Stomach (tissue), 4 donors: ENCODE data around the gene SLC22A5.
A peak's percentile ranks its signal among the peaks of the same experiment; 100 is the strongest.

Experiments
- POLR2A ChIP-seq, 4 donors: fragments of 450-650 bp; IDR thresholded peaks; one replicate each; pipeline ENCODE4 v1.6.1; 2016; ENCODE audit warnings: antibody characterized with exemption in 4 of 4, control low read depth in 2 of 4, mild to moderate bottlenecking in 1 of 4, moderate library complexity in 1 of 4
- POLR2AphosphoS5 ChIP-seq, 3 donors: sonication (generic); formaldehyde crosslinking; IDR thresholded peaks; one replicate each; pipeline ENCODE4 v1.6.1; 2016; ENCODE audit warnings: antibody characterized with exemption in 3 of 3
- TF ChIP-seq, protein P1 (sequence below), 7 experiments: fragments of 450-650 bp in 4 of 7; fragments of 200-600 bp in 3 of 7; sonication (generic) in 3 of 7; IDR thresholded peaks; one replicate each; pipeline ENCODE4 v1.5.1; 2016 to 2019; ENCODE audit warnings: antibody characterized with exemption in 7 of 7, control low read depth in 2 of 7, mild to moderate bottlenecking in 1 of 7

DNA sequence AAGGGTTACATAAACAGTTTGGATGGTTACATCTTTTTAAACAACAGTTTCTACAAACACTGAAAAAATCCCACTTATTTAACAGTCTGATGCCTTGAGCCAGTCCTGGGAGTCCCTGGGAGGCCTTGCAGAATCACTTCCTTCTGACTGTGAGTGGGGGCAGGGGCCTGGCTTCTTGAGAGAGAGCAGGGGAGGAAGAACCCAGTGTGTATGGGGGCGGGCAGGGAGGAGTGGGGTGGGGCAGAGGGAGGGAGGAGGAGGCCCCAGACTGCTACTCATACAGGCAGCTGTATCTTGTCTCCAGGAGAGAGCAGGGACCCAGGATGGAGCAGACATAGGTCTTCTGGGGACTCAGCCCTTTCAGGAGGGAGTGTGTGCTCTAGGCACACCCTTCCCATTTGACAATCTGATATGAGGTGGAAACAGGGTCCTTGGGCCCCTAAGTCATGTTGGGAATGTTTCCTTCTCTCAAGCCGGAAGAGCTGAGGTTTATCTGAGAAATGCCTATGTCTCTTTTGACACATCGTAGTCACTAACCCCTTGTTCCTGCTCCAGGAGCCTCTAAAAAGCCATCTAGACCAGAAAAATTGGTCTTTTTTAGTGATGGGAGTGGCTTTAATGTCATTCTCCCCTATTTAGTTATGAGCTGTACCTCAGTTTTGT lies 68.2 kb downstream of the SLC22A5 start:
- TF ChIP-seq, protein P1, sequence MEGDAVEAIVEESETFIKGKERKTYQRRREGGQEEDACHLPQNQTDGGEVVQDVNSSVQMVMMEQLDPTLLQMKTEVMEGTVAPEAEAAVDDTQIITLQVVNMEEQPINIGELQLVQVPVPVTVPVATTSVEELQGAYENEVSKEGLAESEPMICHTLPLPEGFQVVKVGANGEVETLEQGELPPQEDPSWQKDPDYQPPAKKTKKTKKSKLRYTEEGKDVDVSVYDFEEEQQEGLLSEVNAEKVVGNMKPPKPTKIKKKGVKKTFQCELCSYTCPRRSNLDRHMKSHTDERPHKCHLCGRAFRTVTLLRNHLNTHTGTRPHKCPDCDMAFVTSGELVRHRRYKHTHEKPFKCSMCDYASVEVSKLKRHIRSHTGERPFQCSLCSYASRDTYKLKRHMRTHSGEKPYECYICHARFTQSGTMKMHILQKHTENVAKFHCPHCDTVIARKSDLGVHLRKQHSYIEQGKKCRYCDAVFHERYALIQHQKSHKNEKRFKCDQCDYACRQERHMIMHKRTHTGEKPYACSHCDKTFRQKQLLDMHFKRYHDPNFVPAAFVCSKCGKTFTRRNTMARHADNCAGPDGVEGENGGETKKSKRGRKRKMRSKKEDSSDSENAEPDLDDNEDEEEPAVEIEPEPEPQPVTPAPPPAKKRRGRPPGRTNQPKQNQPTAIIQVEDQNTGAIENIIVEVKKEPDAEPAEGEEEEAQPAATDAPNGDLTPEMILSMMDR (IDR thresholded peaks at IDR 0.05): no peak
- TF ChIP-seq POLR2A (IDR thresholded peaks at IDR 0.05) (no peak), POLR2AphosphoS5 (IDR thresholded peaks at IDR 0.05) (peak in 1 of 3 donors; percentile 25)
